GM23248 (cell line): ENCODE measurements around the gene CTBS.

Source experiments
- EZH2 ChIP-seq: fragments of 200-600 bp; sonication (generic); IDR thresholded peaks from 2 replicates; pipeline ENCODE4 v1.6.1; 2018; ENCODE audit warnings: antibody characterized with exemption, mild to moderate bottlenecking; ENCODE audit not compliant: insufficient read depth, poor library complexity, severe bottlenecking
- EZH2phosphoT487 ChIP-seq: fragments of 200-600 bp; sonication (generic); IDR thresholded peaks from 2 replicates; pipeline ENCODE4 v1.6.1; 2018; ENCODE audit warnings: antibody characterized with exemption, moderate library complexity, mild to moderate bottlenecking, low read depth; ENCODE audit not compliant: insufficient read depth

GRCh38 chr1:84571150-84571535 lies 3.1 kb downstream of the CTBS start:
- TF ChIP-seq EZH2 (no peak), EZH2phosphoT487 (no peak)
